Astrocyte (in vitro differentiated cells and primary cell): ENCODE results near the gene CPM.

Experiments used
- CTCF ChIP-seq: IDR thresholded peaks from 2 replicates; pipeline ENCODE4 v1.5.1; 2011; ENCODE audit warnings: low read depth, mild to moderate bottlenecking, inconsistent platforms, low read length, moderate library complexity; ENCODE audit not compliant: insufficient read depth
- EZH2 ChIP-seq: IDR thresholded peaks from 2 replicates; pipeline ENCODE4 v1.6.1; 2012; ENCODE audit warnings: mild to moderate bottlenecking, low read length, inconsistent platforms; ENCODE audit not compliant: insufficient read depth

- TF ChIP-seq CTCF (no peak), EZH2 (no peak)
Measured at GRCh38 chr12:68844788-68845695, 87.9 kb downstream of the CPM start.
